HG03108 (cell line): ENCODE data around the gene ATXN3.
"Not testable (repeated sequence)": the region's sequence is repeated elsewhere in the genome, so short reads cannot be mapped to it uniquely, and the experiment has no call there.

Experiments used
- ATAC-seq: cut with Tn5 transposase; IDR thresholded peaks from one replicate; pipeline ENCODE4 v1.9.1; 2021; ENCODE audit warnings: moderate library complexity; ENCODE audit not compliant: unreplicated experiment

ATXN3 gene

DNA sequence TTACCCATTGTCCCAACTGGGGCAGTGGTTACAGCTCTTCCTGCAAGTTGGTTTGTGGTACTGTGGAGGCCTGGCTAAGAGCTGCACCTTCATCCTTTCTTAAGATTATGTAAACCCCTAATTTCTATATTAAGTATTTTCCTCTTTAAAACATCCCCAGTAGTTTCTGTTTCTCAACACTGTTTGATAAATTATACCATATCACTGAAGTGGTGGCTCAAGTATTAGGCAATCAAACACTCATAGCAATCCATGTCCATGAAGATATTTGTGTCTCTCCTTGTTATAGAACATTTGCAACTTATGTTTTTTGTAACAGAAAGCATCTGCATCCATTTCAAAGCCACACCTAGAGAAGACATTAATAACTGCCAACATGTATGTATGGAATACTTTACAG lies 31.8 kb downstream of the ATXN3 start:
- no peak for ATAC-seq

DNA sequence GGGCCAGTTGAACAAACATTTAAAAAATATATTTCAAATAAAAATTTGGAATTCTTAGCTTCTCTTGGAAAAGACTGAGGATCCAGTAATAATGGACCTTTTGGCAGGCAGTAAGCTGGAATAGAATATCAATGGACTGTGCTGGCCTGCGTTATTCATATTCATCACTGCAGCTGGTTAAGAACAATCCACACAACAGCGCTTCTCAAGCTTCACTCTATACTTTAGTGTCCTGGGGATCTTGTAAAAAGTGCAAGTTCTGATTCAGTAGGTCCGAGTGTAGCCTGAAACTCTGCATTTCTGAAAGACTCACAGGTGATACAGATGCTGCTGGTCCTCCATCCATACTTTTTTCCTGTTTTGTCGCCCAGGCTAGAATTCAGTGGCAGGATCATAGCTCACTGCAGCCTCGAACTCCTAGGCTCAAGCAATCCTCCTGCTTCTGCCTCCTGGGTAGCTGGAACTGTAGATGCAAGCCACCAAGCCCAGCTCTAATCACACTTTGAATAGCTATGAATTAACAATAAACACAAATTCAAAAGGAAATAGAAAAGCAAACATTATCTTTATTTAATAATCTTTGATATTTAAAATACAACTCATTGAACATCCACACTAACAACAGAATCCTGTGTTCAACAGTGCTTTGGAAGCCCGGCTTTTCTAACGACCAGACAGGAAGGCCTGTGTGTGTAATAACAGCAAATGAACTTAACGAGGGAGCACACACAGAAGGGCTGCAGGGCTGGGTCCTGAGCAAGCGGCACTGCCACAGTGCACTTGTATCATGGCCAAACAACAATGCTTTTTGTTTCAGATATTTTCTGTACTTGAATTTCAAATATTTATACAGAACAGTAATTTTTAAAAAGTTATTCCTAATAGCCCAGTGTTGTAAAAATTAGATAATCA lies 48.1 kb downstream of the ATXN3 start:
- ATAC-seq = no peak

DNA sequence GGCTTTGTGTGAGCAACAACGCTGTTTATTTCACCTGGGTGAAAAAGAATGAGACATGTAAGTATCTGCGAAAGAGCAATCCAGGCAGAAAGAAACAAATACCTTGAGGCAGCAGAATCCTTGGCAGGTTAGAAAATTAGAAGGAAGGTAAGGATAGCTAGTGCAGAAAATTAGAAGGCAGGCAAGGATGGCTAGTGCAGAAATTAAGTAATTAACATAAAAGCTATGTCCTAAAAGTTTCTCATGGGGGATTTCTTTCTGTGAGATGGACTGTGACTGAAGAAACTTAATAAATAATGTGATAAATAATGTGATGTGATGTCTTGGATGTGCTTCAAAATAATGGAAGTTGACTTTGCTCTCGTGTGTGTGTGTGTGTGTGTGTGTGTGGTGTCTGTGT lies 56.6 kb downstream of the ATXN3 start:
- no peak for ATAC-seq

DNA sequence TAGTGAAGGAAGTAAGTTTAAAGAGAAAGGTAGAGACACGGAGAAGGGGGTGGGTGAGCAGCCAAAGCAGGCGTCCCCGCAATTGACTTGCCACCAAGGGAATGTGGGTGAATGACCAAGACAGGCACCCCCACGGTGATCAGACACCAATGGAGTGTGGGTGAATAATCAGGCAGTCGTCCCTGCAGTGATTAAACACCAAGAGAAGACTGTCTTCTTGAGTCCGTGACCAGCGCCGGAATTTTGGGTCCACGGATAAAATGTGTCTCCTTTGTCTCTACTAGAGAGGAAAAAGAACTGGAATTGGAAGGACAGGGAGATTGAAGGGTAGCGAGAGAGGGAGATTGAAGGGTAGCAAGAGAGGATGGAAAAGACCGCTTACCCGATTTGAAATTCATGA lies 57.2 kb downstream of the ATXN3 start:
- not testable (repeated sequence) for ATAC-seq

GRCh38 chr14:92045904-92046303 lies 60.5 kb downstream of the ATXN3 start:
- ATAC-seq = not testable (repeated sequence)

GRCh38 chr14:92041766-92042165 lies 64.6 kb downstream of the ATXN3 start:
- ATAC-seq = not testable (repeated sequence)

DNA sequence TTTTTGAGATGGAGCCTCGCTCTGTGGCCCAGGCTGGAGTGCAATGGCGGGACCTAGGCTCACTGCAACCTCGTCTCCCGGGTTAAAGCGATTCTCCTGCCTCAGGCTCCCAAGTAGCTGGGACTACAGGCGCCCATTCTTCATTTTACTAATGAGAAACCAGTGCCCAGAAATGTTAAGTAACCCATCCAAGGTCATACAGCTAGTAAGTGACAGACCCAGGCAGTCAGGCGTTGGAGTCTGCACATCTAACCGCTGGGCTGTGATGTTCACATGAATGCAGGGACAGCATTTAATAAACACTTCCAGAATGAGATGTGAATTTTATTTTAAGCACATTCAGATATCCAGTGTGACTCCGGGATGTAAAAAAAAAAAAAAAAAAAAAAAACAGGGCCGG lies 65.2 kb downstream of the ATXN3 start:
- ATAC-seq = no peak

DNA sequence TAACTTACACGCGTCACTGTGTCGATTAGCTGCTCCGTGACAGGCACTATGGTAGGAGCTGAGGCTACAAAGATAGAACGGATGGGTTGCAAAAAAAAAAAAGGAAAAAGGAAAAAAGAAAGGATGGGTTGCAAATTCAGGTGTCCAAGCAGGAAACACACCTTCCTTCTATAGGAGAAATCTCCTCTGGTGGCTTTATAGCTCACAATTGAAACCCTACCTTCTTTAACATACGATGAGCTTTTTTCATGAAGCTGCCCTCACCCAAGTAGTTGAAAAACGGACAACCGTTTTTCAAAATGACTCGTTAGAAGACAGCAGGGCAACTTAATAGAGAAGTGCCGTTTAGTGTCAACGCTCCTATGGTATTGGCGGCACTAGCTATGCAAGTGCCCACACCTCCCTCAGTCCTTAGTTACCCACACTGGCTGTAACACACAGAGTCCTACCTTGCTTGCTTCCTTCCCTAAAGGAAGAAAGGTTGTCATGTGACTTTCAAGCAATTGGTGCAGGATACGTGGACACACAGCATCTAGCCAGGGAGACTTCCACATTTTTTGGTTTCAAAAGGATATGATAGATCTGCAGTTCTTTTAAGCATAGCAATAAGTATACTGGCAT lies 65.8 kb downstream of the ATXN3 start:
- no peak for ATAC-seq

GRCh38 chr14:92039719-92040430 lies 66.5 kb downstream of the ATXN3 start, which contains the start of gene TRIP11:
TRIP11 (minus strand) TSS chr14:92040059; CDS start chr14:92039685, 374 bp downstream.
- peak; percentile 94 for ATAC-seq

GRCh38 chr14:92039063-92039718 lies 67.2 kb downstream of the ATXN3 start:
- peak; percentile 10 for ATAC-seq

DNA sequence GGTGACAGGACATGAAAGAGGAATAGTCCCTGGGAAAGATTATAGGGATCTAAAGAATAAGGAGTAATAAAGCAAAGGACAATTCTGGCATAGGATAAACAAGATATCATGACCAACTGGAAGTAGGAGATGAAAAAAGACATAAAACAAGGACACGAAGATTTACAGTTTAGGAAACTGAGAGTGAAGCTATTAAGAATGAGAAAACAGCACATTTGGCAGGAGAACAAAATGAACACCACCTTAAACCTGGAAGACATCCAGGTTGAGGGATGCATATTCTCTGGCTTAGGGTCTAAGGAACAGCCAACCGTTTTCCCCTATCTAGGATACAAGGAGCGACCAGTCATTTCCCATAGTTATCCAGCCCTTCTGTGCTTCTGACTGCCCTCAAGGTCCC lies 68.4 kb downstream of the ATXN3 start:
- ATAC-seq = no peak

DNA sequence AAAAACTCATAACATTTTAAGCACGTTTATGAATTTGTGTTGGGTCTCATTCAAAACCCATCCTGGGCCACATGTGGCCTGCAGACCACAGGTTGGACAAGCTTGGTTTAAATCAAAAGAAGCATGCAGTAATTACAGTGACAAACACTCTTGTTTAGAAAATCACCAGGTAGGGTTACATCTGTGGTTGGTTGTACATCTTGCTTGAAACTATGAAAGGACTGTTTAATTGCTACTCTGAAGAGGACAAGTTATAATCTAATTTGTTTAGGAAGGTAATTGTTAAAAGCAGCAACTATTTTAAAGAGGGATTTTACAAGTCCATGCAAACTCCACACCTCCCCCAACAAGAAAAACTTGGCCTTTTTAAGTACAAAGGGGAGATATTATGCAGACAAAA lies 70.5 kb downstream of the ATXN3 start:
- no peak for ATAC-seq

DNA sequence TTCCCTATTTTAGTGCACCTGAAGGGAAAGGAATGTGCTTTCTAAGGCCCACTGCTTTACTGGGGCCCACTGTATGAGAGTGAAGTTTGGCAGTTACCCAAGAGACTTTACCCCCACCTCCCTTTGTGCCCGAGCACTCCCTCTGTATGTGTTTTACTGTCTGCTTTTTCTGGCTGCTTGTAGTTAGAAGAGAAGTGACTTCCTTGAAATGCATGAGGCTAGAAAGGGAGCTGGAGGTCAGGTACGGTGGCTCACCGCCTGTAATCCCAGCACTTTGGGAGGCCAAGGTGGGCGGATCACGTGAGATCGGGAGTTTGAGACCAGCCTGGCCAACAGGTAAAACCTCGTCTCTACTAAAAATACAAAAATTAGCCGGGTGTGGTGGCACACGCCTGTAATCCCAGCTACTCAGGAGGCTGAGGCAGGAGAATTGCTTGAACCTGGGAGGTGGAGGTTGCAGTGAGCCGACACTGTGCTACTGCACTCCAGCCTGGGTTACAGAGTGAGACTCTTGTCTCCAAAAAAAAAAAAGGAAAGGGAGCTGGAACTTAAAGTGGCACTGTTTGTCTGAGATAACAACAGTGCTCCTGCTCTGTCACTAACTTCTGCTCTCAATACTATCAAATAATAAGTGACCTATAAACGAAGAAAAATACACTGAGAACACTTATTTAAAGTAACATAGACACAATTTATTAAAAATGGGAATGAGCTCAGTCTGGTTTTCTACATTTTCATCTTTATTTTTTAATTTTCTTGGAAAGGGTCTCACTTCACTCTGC lies 72.3 kb downstream of the ATXN3 start:
- ATAC-seq = no peak

DNA sequence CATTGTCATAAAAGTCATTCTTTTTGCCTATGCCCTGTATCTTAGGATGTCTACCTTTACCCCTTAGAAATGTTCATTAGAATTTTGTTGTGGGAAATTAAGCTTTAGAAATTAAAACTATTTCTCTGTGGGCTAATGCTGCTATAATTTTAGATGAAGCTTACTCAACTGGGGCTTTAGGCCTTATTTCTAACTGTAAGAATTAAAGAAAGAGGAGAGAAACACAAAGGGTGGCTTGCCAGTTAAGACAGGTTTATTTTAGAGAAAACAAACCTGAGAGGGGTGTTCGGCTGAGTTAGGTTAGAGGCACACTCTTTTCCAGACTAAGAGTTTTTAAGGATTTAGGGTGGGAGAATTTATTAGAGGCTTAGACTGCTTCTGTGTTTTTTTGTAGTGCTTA lies 72.9 kb downstream of the ATXN3 start:
- no peak for ATAC-seq

DNA sequence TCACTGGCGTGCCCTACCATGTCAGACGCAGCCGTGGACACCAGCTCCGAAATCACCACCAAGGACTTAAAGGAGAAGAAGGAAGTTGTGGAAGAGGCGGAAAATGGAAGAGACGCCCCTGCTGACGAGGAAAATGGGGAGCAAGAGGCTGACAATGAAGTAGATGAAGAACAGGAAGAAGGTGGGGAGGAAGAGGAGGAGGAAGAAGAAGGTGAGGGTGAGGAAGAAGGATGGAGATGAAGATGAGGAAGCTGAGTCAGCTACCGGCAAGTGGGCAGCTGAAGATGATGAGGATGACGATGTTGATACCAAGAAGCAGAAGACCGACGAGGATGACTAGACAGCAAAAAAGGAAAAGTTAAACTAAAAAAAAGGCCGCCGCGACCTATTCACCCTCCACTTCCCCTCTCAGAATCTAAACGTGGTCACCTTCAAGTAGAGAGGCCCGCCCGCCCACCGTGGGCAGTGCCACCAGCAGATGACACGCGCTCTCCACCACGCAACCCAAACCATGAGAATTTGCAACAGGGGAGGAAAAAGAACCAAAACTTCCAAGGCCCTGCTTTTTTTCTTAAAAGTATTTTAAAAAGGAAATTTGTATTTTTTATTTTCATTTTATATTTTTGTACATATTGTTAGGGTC lies 79.7 kb downstream of the ATXN3 start:
- ATAC-seq = no peak

DNA sequence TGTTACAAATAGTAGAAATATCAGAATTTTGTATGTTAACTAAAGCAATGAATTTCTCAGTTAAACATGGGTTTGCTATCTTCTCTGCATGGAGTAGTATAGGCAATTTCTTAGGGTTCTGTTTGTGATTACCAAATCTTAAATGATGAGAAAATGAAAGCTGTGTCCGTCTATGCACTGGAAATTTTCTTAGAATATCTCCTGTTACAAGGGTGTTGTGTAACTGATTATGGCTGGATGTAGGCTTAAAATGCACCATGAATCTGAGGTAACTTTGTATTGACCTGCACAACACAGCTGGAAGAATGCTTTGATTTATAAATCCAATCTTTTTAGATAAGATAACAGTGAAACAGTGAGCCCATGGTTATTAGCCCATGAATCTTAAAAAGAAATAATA lies 84.3 kb downstream of the ATXN3 start:
- no peak for ATAC-seq

DNA sequence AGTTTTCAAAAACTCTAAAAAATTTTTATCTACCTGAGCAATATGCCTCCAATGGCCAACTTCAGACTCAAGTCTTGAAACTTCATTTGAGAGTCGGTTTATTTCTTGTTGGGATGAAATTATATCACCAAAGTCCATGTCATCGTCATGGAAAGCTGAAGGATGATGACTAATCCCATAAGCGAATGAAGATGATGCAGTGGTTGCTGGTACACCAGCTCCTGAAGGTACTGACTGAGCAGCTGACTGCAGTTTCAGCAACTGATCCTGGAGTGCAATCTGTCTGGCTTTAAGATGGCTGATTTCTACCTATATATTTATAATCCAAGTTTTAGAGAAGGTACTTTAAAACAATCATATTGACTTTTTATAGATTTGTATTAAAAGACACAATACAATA lies 84.9 kb downstream of the ATXN3 start:
- ATAC-seq = no peak

- no peak for ATAC-seq
These were observed 92.3 kb downstream of the ATXN3 start for GRCh38 chr14:92014040-92014439.

DNA sequence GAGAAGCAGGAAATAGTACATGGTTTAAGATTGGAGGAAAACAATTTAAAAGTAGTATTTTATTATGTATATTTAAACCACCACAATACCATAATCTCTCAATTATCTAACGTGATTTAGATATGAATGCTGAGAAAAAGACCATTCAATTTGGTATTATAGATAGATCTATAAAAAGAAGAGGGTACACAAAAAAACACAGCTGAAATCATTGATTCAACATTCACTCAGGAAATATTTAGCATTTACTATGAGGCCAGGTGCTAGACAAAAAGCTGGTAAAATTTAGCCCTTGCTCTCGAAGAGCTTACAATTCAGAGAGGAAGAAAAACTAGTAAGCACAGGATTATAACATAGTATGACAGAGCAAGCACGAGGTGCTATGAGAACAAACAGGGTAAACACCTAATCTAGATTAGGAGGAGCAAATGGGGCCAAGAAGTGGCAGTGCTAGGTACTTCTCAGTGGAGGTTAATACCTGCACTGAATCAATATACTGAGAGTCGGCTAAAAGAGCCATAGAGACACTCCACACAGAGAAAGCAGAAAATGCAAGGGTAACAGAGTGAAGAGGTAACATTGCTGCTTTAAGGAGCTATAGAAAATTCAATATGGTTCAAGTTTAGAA lies 94.1 kb downstream of the ATXN3 start:
- ATAC-seq = no peak
